Measurements from ENCODE around the gene PFDN4. TPM values are rescaled to one million over a fixed set of nuclear protein-coding genes. Genes with fewer than 3 reads are reported as not detected.

The PFDN4 gene
- total and polyA plus RNA-seq, 4 experiments from 2014 or later = 15.2 to 70.7 (median 30.2) TPM

DNA sequence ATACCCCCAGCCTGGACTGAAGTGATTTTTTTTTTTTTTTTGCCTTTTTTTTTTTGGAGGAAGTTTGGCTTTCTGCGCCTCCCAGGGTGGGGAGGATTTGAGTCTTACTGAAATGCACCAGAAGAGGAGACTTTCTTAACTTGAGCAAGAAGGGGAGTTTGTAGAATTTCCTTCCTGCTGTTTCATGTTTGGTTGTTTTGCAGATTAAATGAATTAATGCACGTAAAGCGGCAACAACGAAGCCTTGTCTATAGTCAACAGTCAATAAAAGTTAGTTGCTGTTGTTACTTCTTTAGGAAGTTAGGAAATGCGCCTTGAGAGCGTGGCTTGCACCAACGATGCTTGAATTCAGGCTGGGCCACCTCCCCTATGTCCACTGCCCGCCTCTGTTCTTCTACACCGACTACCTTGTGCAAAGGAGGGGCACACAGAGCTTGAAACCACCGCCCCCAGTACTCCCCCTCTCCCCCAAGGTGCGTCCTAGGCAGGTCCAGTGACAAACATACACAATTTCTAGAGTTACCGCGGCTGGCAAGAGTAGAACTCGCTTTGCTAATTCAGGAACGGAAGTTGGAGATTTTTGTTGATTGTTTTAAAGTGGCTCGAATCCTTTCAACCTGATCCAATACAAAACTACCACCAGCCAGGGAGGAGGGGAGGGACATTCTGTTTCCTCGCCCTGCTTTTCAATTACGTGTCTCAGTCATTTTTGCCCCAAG is 33.3 kb upstream of the PFDN4 start:
- Mint-ChIP-seq H3K27ac (peak overlapping the region in 2 of 7 donors; percentile 35 to 42), H3K27me3 (peaks cover 49 to 58% of the 10 kb centered on the region in 2 donors), H3K4me1 (peaks cover 6 to 24% (median 20%) of the 10 kb centered on the region in 4 donors), H3K36me3 (no peaks in the 10 kb centered on the region), H3K4me3 (peak overlapping the region; percentile 47 to 83 (median 61)), H3K9me3 (no peaks in the 10 kb centered on the region)
- ChIA-PET CTCF (ENCODE audit: partially characterized antibody) (no interaction called here), POLR2A (ENCODE audit: partially characterized antibody) (no interaction called here)
- Histone ChIP-seq H3K4me3 (ENCODE audit: low read length in 2 of 2) (no peak overlapping the region), H3K9me3 (ENCODE audit: control insufficient read depth in 1 of 2, low read length in 2 of 2) (no peaks in the 10 kb centered on the region), H3K36me3 (ENCODE audit: insufficient read depth, low read length) (no peaks in the 10 kb centered on the region), H3K27ac (ENCODE audit: low read depth, low read length) (no peak overlapping the region), H3K4me1 (ENCODE audit: insufficient read depth, low read length) (peaks cover 19% of the 10 kb centered on the region), H3K27me3 (ENCODE audit: insufficient read depth, low read length) (peaks cover 37% of the 10 kb centered on the region)
- intact Hi-C loops (cut with micrococcal nuclease) = no loop called here
- DNase-seq = no peak

DNA sequence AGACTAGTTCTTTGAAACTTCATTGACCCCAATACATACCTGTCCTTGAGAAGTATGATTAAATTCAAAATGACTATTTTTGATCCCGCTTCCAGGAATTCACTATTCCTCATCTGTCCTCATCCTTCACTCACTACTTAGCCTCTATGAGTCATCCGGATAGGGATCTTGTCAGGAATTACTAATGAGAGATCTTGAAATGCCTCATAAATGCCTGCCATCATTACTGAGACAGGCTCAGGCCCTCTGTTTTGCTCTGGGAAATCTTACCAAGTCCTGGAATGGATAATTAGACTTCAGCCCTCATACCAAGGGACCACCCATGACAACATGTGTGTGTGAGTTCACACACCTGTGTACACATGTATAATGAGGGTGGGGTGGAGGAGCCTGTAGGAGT is 31.3 kb upstream of the PFDN4 start:
- H3K27me3 Mint-ChIP-seq = peaks cover 41 to 48% of the 10 kb centered on the region in 2 donors
- Histone ChIP-seq H3K9me3 (ENCODE audit: control insufficient read depth in 1 of 2, low read length in 2 of 2) (no peaks in the 10 kb centered on the region), H3K36me3 (ENCODE audit: insufficient read depth, low read length) (no peaks in the 10 kb centered on the region), H3K4me3 (ENCODE audit: low read length in 2 of 2) (no peak overlapping the region), H3K27ac (ENCODE audit: low read depth, low read length) (no peak overlapping the region), H3K4me1 (ENCODE audit: insufficient read depth, low read length) (peaks cover 19% of the 10 kb centered on the region), H3K27me3 (ENCODE audit: insufficient read depth, low read length) (peaks cover 21% of the 10 kb centered on the region)
- peaks cover 6 to 32% (median 27%) of the 10 kb centered on the region in 4 donors for H3K4me1 Mint-ChIP-seq
- DNase-seq = no peak
- CTCF ChIA-PET (ENCODE audit: partially characterized antibody) = no interaction called here
- no peaks in the 10 kb centered on the region for H3K36me3 Mint-ChIP-seq
- no peaks in the 10 kb centered on the region for H3K9me3 Mint-ChIP-seq
- H3K27ac Mint-ChIP-seq = no peak overlapping the region
- H3K4me3 Mint-ChIP-seq = no peak overlapping the region
- POLR2A ChIA-PET (ENCODE audit: partially characterized antibody) = no interaction called here
- intact Hi-C loops (cut with micrococcal nuclease) = no loop called here

DNA sequence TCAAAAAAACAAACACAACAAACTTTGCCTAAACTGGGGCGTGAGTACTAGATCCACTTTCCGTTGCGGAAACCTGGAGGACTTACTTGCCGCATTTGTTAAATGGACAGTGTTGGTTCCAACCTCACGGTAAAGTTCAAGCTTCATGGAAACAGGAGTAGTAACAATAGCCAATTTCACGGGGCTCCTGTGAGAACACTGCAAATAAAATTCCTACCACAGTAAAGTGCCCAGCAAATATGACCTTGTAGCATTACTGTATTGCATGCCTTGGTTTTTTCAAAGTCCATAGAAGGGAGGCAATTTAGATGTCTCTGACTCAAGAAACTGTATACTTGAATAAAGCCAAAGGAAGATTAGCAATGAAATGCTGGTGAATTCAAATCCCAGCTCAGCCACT is 30.5 kb upstream of the PFDN4 start:
- H3K27ac ChIP-seq (ENCODE audit: low read depth, low read length) = no peak overlapping the region
- H3K9me3 ChIP-seq (ENCODE audit: control insufficient read depth in 1 of 2, low read length in 2 of 2) = no peaks in the 10 kb centered on the region
- no peak overlapping the region for H3K4me3 ChIP-seq (ENCODE audit: low read length in 2 of 2)
- Mint-ChIP-seq H3K27me3 (peaks cover 34 to 41% of the 10 kb centered on the region in 2 donors), H3K36me3 (no peaks in the 10 kb centered on the region), H3K9me3 (no peaks in the 10 kb centered on the region), H3K4me1 (peaks cover 6 to 30% (median 26%) of the 10 kb centered on the region in 4 donors), H3K27ac (no peak overlapping the region), H3K4me3 (no peak overlapping the region)
- ChIA-PET CTCF (ENCODE audit: partially characterized antibody) (no interaction called here), POLR2A (ENCODE audit: partially characterized antibody) (no interaction called here)
- H3K4me1 ChIP-seq (ENCODE audit: insufficient read depth, low read length) = peaks cover 18% of the 10 kb centered on the region
- peaks cover 17% of the 10 kb centered on the region for H3K27me3 ChIP-seq (ENCODE audit: insufficient read depth, low read length)
- intact Hi-C loops (cut with micrococcal nuclease) = no loop called here
- no peak for DNase-seq
- H3K36me3 ChIP-seq (ENCODE audit: insufficient read depth, low read length) = no peaks in the 10 kb centered on the region

DNA sequence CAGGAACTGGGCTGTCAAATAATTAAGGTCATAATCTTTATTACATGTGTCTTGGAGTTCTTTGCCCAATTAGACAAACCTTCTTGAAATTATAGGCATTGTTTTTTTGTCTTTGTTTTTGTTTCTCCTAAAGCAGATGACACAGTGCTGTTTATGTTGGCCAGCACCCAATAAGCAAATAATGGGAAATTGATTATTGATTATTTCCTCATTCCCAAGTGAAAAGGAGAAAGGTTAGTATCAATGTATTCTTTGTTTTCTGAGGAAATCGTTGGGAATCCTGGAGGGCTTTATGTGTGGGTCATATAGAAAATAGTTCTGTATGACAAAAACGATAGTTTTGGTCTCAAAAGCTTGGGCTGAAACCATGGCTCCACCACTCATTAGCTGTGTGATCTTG is 29.6 kb upstream of the PFDN4 start:
- Histone ChIP-seq H3K4me1 (ENCODE audit: insufficient read depth, low read length) (peaks cover 13% of the 10 kb centered on the region), H3K36me3 (ENCODE audit: insufficient read depth, low read length) (no peaks in the 10 kb centered on the region), H3K9me3 (ENCODE audit: control insufficient read depth in 1 of 2, low read length in 2 of 2) (no peaks in the 10 kb centered on the region), H3K4me3 (ENCODE audit: low read length in 2 of 2) (no peak overlapping the region), H3K27me3 (ENCODE audit: insufficient read depth, low read length) (peaks cover 14% of the 10 kb centered on the region), H3K27ac (ENCODE audit: low read depth, low read length) (no peak overlapping the region)
- Mint-ChIP-seq H3K27ac (no peak overlapping the region), H3K36me3 (no peaks in the 10 kb centered on the region), H3K27me3 (peaks cover 27 to 33% of the 10 kb centered on the region in 2 donors), H3K9me3 (no peaks in the 10 kb centered on the region), H3K4me3 (no peak overlapping the region), H3K4me1 (peaks cover 6 to 22% (median 20%) of the 10 kb centered on the region in 4 donors)
- ChIA-PET POLR2A (ENCODE audit: partially characterized antibody) (no interaction called here), CTCF (ENCODE audit: partially characterized antibody) (interaction anchor here (3.2 kb wide), 1 partner anchor 22 kb away, joined by 12 read pairs; no protein-coding TSS in a partner anchor)
- intact Hi-C loops (cut with micrococcal nuclease) = no loop called here
- no peak for DNase-seq

- Histone ChIP-seq H3K27me3 (ENCODE audit: insufficient read depth, low read length) (peaks cover 7% of the 10 kb centered on the region), H3K36me3 (ENCODE audit: insufficient read depth, low read length) (no peaks in the 10 kb centered on the region), H3K4me3 (ENCODE audit: low read length in 2 of 2) (no peak overlapping the region), H3K4me1 (ENCODE audit: insufficient read depth, low read length) (no peaks in the 10 kb centered on the region), H3K27ac (ENCODE audit: low read depth, low read length) (no peak overlapping the region), H3K9me3 (ENCODE audit: control insufficient read depth in 1 of 2, low read length in 2 of 2) (no peaks in the 10 kb centered on the region)
- intact Hi-C loops (cut with micrococcal nuclease) = no loop called here
- peak in 1 of 5 donors; percentile 11 for DNase-seq
- H3K4me1 Mint-ChIP-seq = peaks cover 0 to 9% (median 7%) of the 10 kb centered on the region in 4 donors
- no peaks in the 10 kb centered on the region for H3K36me3 Mint-ChIP-seq
- no peaks in the 10 kb centered on the region for H3K9me3 Mint-ChIP-seq
- H3K27me3 Mint-ChIP-seq = peaks cover 17 to 22% of the 10 kb centered on the region in 2 donors
- CTCF ChIA-PET (ENCODE audit: partially characterized antibody) = interaction anchor here (1.3 to 3.2 kb wide), 3 partner anchors 20 to 79 kb away, joined by 4 to 12 read pairs (median 7); no protein-coding TSS in a partner anchor
- POLR2A ChIA-PET (ENCODE audit: partially characterized antibody) = interaction anchor here (0.7 kb wide), 1 partner anchor 126 kb away, joined by 3 read pairs; no protein-coding TSS in a partner anchor
- no peak overlapping the region for H3K4me3 Mint-ChIP-seq
- peak overlapping the region in 1 of 7 donors; percentile 8 for H3K27ac Mint-ChIP-seq
These were observed 27.9 kb upstream of the PFDN4 start for GRCh38 chr20:54179946-54180345.

DNA sequence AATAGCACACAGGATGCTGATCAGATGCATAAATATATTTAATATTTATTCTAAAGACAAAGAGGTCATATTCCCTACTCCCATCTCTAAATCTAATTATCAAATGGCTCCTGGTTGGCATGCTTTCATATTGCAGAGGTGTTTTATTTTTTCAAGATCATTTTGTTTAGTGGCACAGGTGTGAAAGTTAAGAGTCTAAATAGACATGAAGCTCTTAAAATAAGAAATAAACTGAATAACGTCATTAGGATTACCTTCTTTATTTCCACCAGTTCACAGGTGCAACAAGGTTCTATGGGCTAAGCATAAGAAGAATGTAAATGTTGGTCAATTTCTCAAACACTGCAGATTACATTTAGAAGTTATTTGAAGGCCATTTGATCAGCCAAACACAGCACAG is 27.0 kb upstream of the PFDN4 start:
- intact Hi-C loops (cut with micrococcal nuclease) = no loop called here
- H3K4me1 ChIP-seq (ENCODE audit: insufficient read depth, low read length) = no peaks in the 10 kb centered on the region
- H3K27ac Mint-ChIP-seq = peak overlapping the region in 1 of 7 donors; percentile 16
- no peak overlapping the region for H3K4me3 Mint-ChIP-seq
- peaks cover 0 to 8% (median 7%) of the 10 kb centered on the region in 4 donors for H3K4me1 Mint-ChIP-seq
- H3K9me3 Mint-ChIP-seq = no peaks in the 10 kb centered on the region
- H3K27me3 ChIP-seq (ENCODE audit: insufficient read depth, low read length) = no peaks in the 10 kb centered on the region
- no peaks in the 10 kb centered on the region for H3K36me3 ChIP-seq (ENCODE audit: insufficient read depth, low read length)
- H3K27me3 Mint-ChIP-seq = peaks cover 20 to 25% of the 10 kb centered on the region in 2 donors
- DNase-seq = no peak
- no peak overlapping the region for H3K4me3 ChIP-seq (ENCODE audit: low read length in 2 of 2)
- ChIA-PET CTCF (ENCODE audit: partially characterized antibody) (interaction anchor here (3.2 kb wide), 1 partner anchor 19 kb away, joined by 12 read pairs; no protein-coding TSS in a partner anchor), POLR2A (ENCODE audit: partially characterized antibody) (no interaction called here)
- H3K27ac ChIP-seq (ENCODE audit: low read depth, low read length) = no peak overlapping the region
- no peaks in the 10 kb centered on the region for H3K9me3 ChIP-seq (ENCODE audit: control insufficient read depth in 1 of 2, low read length in 2 of 2)
- H3K36me3 Mint-ChIP-seq = no peaks in the 10 kb centered on the region

DNA sequence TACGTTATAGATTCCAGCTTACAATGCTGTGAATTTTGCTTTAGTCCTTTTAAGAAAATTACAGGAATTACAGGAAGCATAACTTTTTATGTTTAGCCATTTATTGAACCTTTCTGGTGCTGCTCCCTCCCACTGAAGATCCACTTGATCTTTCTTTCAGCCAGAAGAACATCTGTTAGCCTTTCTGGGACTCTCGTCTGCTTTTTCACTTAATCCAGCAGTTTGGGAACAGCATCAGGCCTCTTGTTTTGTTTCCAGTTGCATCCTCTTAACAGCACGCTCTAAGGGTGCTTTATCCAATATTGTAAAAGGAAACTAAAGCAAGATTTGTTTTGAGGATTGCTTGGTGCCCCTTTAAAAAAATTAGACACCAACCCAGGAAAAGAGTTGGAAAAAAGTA is 23.8 kb upstream of the PFDN4 start:
- Mint-ChIP-seq H3K4me3 (no peak overlapping the region), H3K27ac (no peak overlapping the region), H3K36me3 (no peaks in the 10 kb centered on the region), H3K27me3 (peaks cover 12 to 21% of the 10 kb centered on the region in 2 donors), H3K4me1 (peaks cover 0 to 8% (median 7%) of the 10 kb centered on the region in 4 donors), H3K9me3 (no peaks in the 10 kb centered on the region)
- no peak for DNase-seq
- POLR2A ChIA-PET (ENCODE audit: partially characterized antibody) = no interaction called here
- intact Hi-C loops (cut with micrococcal nuclease) = no loop called here
- Histone ChIP-seq H3K9me3 (ENCODE audit: control insufficient read depth in 1 of 2, low read length in 2 of 2) (no peaks in the 10 kb centered on the region), H3K27me3 (ENCODE audit: insufficient read depth, low read length) (no peaks in the 10 kb centered on the region), H3K4me1 (ENCODE audit: insufficient read depth, low read length) (no peaks in the 10 kb centered on the region), H3K4me3 (ENCODE audit: low read length in 2 of 2) (no peak overlapping the region), H3K36me3 (ENCODE audit: insufficient read depth, low read length) (no peaks in the 10 kb centered on the region), H3K27ac (ENCODE audit: low read depth, low read length) (no peak overlapping the region)
- CTCF ChIA-PET (ENCODE audit: partially characterized antibody) = no interaction called here

Measured in CD4-positive, alpha-beta memory T cell (primary cell).